H1 (cell line): ENCODE data around the gene AKAP7. TPM values are rescaled to one million over a fixed set of nuclear protein-coding genes. Genes with fewer than 3 reads are reported as not detected.

Experiments
- ASH2L ChIP-seq: fragments of 200-600, 300-600 bp; sonication (generic); IDR thresholded peaks from one replicate; pipeline ENCODE4 v1.7.1; 2017; ENCODE audit warnings: low read length
- CBX5 ChIP-seq: fragments of 300-800, 300-1000 bp; sonication (generic); IDR thresholded peaks from 2 replicates; pipeline ENCODE4 v1.7.1; 2016; ENCODE audit warnings: antibody characterized with exemption, low read length, low read depth
- HDAC6 ChIP-seq: IDR thresholded peaks from one replicate; pipeline ENCODE4 v1.7.1; 2012; ENCODE audit warnings: low read depth, mild to moderate bottlenecking, inconsistent platforms, low read length, moderate library complexity
- JUN ChIP-seq: IDR thresholded peaks from 2 replicates; pipeline ENCODE4 v1.6.1; 2011; ENCODE audit warnings: low read depth, mild to moderate bottlenecking, improper control_type of control experiment, low read length
- SIN3A ChIP-seq, 2 experiments: IDR thresholded peaks in 1 of 2; conservative IDR thresholded peaks in 1 of 2; 2 replicates each; pipeline ENCODE4 v1.6.1; 2011 to 2012; ENCODE audit warnings: low read length in 2 of 2, improper control_type of control experiment in 1 of 2, low read depth in 1 of 2, mild to moderate bottlenecking in 1 of 2
- TAF1 ChIP-seq: IDR thresholded peaks from 2 replicates; pipeline ENCODE4 v1.6.1; 2011; ENCODE audit warnings: mild to moderate bottlenecking, low read depth, low read length
- polyA plus RNA-seq, 7 experiments: library from polyadenylated mRNA; depleted of rRNA in 3 of 7; stranded (reverse) in 5 of 7; unstranded in 2 of 7; fragments of >200 nt in 5 of 7; fragments of 200-250 nt in 2 of 7; gene quantifications; 1 replicate in 5 of 7; 2 replicates in 1 of 7; 4 replicates in 1 of 7; pipeline versions ENCODE4 v1.2.1 to v1.2.3, GENCODE V29; 2011 to 2013; ENCODE audit warnings: missing spikeins in 2 of 7, mixed read lengths in 2 of 7
- total RNA-seq: library from RNA; stranded (reverse); fragmentation: NEBNext Ultra II Directional; extraction: Animal tissue kit (Norgen Biotek cat#: 25700); gene quantifications from 2 replicates; pipeline ENCODE4 v1.2.1, GENCODE V29; 2021
- TF ChIP-seq, protein P1 (sequence below): fragments of 300-600 bp; sonication (generic); IDR thresholded peaks from 2 replicates; pipeline ENCODE4 v1.7.1; 2012; ENCODE audit warnings: low read length, moderate library complexity, mild to moderate bottlenecking, inconsistent platforms; ENCODE audit not compliant: insufficient replicate concordance

Gene AKAP7
- total and polyA plus RNA-seq, 2 of the 8 experiments (the other 6 are each of a cell fraction or from before 2014, with no cell fraction given) = 4.7 to 16.9 TPM

DNA sequence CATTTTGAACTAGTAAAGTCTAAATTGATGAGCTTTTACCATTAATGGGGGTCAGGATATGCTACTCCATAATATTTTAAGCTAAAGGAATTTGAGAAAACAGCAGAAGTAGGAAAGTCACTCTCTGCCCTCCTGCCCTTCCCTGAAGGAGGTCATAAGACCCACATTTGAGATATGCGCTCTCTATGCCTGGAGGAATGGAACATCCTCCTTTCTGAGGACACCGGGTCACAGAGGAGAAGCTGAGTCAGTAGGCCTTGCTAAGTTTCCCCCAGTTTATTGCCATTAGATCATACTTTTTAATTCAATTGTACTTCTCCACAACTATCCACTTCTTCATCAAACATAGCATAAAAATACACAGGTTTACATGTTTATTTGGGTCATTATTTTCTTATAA lies 40.3 kb downstream of the AKAP7 start (continued):
- TF ChIP-seq, protein P1, sequence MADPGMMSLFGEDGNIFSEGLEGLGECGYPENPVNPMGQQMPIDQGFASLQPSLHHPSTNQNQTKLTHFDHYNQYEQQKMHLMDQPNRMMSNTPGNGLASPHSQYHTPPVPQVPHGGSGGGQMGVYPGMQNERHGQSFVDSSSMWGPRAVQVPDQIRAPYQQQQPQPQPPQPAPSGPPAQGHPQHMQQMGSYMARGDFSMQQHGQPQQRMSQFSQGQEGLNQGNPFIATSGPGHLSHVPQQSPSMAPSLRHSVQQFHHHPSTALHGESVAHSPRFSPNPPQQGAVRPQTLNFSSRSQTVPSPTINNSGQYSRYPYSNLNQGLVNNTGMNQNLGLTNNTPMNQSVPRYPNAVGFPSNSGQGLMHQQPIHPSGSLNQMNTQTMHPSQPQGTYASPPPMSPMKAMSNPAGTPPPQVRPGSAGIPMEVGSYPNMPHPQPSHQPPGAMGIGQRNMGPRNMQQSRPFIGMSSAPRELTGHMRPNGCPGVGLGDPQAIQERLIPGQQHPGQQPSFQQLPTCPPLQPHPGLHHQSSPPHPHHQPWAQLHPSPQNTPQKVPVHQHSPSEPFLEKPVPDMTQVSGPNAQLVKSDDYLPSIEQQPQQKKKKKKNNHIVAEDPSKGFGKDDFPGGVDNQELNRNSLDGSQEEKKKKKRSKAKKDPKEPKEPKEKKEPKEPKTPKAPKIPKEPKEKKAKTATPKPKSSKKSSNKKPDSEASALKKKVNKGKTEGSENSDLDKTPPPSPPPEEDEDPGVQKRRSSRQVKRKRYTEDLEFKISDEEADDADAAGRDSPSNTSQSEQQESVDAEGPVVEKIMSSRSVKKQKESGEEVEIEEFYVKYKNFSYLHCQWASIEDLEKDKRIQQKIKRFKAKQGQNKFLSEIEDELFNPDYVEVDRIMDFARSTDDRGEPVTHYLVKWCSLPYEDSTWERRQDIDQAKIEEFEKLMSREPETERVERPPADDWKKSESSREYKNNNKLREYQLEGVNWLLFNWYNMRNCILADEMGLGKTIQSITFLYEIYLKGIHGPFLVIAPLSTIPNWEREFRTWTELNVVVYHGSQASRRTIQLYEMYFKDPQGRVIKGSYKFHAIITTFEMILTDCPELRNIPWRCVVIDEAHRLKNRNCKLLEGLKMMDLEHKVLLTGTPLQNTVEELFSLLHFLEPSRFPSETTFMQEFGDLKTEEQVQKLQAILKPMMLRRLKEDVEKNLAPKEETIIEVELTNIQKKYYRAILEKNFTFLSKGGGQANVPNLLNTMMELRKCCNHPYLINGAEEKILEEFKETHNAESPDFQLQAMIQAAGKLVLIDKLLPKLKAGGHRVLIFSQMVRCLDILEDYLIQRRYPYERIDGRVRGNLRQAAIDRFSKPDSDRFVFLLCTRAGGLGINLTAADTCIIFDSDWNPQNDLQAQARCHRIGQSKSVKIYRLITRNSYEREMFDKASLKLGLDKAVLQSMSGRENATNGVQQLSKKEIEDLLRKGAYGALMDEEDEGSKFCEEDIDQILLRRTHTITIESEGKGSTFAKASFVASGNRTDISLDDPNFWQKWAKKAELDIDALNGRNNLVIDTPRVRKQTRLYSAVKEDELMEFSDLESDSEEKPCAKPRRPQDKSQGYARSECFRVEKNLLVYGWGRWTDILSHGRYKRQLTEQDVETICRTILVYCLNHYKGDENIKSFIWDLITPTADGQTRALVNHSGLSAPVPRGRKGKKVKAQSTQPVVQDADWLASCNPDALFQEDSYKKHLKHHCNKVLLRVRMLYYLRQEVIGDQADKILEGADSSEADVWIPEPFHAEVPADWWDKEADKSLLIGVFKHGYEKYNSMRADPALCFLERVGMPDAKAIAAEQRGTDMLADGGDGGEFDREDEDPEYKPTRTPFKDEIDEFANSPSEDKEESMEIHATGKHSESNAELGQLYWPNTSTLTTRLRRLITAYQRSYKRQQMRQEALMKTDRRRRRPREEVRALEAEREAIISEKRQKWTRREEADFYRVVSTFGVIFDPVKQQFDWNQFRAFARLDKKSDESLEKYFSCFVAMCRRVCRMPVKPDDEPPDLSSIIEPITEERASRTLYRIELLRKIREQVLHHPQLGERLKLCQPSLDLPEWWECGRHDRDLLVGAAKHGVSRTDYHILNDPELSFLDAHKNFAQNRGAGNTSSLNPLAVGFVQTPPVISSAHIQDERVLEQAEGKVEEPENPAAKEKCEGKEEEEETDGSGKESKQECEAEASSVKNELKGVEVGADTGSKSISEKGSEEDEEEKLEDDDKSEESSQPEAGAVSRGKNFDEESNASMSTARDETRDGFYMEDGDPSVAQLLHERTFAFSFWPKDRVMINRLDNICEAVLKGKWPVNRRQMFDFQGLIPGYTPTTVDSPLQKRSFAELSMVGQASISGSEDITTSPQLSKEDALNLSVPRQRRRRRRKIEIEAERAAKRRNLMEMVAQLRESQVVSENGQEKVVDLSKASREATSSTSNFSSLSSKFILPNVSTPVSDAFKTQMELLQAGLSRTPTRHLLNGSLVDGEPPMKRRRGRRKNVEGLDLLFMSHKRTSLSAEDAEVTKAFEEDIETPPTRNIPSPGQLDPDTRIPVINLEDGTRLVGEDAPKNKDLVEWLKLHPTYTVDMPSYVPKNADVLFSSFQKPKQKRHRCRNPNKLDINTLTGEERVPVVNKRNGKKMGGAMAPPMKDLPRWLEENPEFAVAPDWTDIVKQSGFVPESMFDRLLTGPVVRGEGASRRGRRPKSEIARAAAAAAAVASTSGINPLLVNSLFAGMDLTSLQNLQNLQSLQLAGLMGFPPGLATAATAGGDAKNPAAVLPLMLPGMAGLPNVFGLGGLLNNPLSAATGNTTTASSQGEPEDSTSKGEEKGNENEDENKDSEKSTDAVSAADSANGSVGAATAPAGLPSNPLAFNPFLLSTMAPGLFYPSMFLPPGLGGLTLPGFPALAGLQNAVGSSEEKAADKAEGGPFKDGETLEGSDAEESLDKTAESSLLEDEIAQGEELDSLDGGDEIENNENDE = no peak
- TF ChIP-seq JUN = no peak
- TF ChIP-seq HDAC6 = no peak
- TF ChIP-seq TAF1 = no peak
- TF ChIP-seq ASH2L = no peak
- no peak for TF ChIP-seq SIN3A (conservative IDR thresholded peaks at IDR 0.05 in 1 of 2, IDR thresholded peaks at IDR 0.05 in 1 of 2; ENCODE audit: low read depth in 1 of 2, low read length in 2 of 2)
- no peak for TF ChIP-seq CBX5
